Colonic mucosa (tissue), 4 donors: ENCODE results near the gene KATNIP. TPM values are rescaled to one million over a fixed set of nuclear protein-coding genes. Genes with fewer than 3 reads are reported as not detected.

ENCODE experiments used
- DNase-seq: peaks from one replicate; pipeline ENCODE4 v3.0.0-alpha.2; 2020
- H3K27ac ChIP-seq: fragments of 200-600 bp; one replicate; pipeline ENCODE4 v1.8.0; 2021
- H3K27me3 ChIP-seq: fragments of 200-600 bp; one replicate; pipeline ENCODE4 v1.8.0; 2021
- H3K36me3 ChIP-seq: fragments of 200-600 bp; one replicate; pipeline ENCODE4 v1.8.0; 2021
- H3K4me1 ChIP-seq: fragments of 200-600 bp; one replicate; pipeline ENCODE4 v1.8.0; 2021; ENCODE audit warnings: mild to moderate bottlenecking
- H3K4me3 ChIP-seq: fragments of 200-600 bp; one replicate; pipeline ENCODE4 v1.8.0; 2021
- H3K9ac ChIP-seq, 2 donors: one replicate each; pipeline ENCODE4 v1.7.0; 2013; ENCODE audit warnings: control low read depth in 2 of 2, low read depth in 2 of 2, low read length in 2 of 2
- H3K9me3 ChIP-seq: fragments of 200-600 bp; one replicate; pipeline ENCODE4 v1.8.0; 2021
- intact Hi-C: fragments of 100-400 bp; cut with DNase I; formaldehyde crosslinking; loops from one replicate; pipeline ENCODE4 v1.14.1; 2022
- total RNA-seq, 2 donors: library from RNA; stranded (reverse); fragmentation: NEBNext Ultra II Directional in 1 of 2; extraction: Animal tissue kit (Norgen Biotek cat#: 25700) in 1 of 2; gene quantifications; one replicate each; pipeline ENCODE4 v1.2.1, GENCODE V29; 2021
- TF ChIP-seq, protein P1 (sequence below): fragments of 200-600 bp; IDR thresholded peaks from one replicate; pipeline ENCODE4 v1.8.0; 2022; ENCODE audit warnings: antibody characterized with exemption, mild to moderate bottlenecking
- donor health status: healthy.
- donor health status: DM: no; HTN: no; CAD: no.
- donor health status: DM: no; HTN: no; CAD: no.

KATNIP gene
- total RNA-seq, 2 donors from 2014 or later: 23.6 to 34.1 TPM

DNA sequence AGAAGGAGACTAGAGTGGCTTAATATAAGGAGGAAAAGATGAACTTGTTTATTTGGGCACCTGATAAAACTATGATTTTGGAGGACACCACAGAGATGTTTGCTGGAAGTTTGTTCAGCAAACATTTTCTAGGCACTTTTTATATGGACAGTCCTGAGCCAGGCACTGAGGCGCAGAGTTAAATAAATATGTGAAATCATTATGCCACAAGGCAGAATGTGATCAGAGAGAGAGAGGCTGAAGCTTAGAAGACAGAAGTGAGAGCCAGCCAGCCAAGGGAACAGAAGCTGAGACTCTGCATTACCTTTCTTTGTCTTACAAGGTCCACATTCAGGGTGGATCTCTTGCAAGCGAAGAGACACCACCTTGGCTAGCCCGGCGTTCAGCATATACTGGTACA, 21.6 kb upstream of the KATNIP start:
- no peak overlapping the region for H3K9ac ChIP-seq
- H3K4me1 ChIP-seq: no peaks in the 10 kb centered on the region
- no peak overlapping the region for H3K4me3 ChIP-seq
- DNase-seq: no peak
- intact Hi-C loops: no loop called here
- TF ChIP-seq, protein P1, sequence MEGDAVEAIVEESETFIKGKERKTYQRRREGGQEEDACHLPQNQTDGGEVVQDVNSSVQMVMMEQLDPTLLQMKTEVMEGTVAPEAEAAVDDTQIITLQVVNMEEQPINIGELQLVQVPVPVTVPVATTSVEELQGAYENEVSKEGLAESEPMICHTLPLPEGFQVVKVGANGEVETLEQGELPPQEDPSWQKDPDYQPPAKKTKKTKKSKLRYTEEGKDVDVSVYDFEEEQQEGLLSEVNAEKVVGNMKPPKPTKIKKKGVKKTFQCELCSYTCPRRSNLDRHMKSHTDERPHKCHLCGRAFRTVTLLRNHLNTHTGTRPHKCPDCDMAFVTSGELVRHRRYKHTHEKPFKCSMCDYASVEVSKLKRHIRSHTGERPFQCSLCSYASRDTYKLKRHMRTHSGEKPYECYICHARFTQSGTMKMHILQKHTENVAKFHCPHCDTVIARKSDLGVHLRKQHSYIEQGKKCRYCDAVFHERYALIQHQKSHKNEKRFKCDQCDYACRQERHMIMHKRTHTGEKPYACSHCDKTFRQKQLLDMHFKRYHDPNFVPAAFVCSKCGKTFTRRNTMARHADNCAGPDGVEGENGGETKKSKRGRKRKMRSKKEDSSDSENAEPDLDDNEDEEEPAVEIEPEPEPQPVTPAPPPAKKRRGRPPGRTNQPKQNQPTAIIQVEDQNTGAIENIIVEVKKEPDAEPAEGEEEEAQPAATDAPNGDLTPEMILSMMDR: no peak
- H3K27ac ChIP-seq: no peak overlapping the region
- H3K27me3 ChIP-seq: no peaks in the 10 kb centered on the region
- H3K36me3 ChIP-seq: peaks cover 19% of the 10 kb centered on the region
- no peaks in the 10 kb centered on the region for H3K9me3 ChIP-seq

DNA sequence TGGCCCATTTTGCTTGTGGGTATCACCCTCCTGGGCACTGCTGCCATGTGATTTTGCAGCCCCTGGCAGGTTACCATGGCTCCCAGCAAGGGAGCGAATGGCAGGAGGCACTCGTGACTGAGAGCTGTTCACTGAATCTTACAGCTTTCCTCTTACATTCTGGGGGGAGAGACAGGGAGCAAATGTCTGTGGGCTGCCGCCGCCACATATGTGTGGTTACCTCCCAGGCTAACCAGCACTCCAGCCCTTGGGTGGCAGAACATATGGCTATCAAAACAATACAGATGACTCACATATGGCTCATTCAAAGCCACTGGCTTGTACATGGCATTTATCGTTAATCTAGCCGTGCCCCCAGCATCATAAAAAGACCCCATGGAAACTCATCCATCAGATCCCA, 20.0 kb upstream of the KATNIP start:
- H3K27me3 ChIP-seq: no peaks in the 10 kb centered on the region
- no peak overlapping the region for H3K27ac ChIP-seq
- H3K4me1 ChIP-seq: no peaks in the 10 kb centered on the region
- H3K4me3 ChIP-seq: no peak overlapping the region
- TF ChIP-seq, protein P1: no peak
- no peak overlapping the region for H3K9ac ChIP-seq
- DNase-seq: no peak
- H3K36me3 ChIP-seq: peaks cover 19% of the 10 kb centered on the region
- H3K9me3 ChIP-seq: no peaks in the 10 kb centered on the region
- intact Hi-C loops: no loop called here

DNA sequence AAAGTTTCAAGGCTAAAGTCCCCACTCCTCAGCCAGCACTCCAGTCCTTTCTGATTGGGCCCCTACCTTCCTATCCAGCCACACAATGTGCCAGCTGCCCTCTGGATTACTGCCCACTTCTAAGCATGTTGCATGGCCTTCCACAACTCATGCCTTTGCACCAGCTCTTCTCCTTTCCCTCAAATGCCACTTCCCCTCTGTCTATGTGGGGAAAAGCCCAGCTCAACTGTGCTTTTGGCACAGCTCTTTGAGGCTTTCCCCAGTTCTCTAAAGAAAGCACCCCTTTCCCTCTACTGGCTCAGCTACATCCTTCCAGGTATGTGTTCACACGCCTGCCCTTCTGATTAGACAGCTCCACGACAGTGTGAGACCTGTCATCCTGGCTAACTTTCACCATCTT, 18.8 kb upstream of the KATNIP start:
- Histone ChIP-seq H3K36me3 (peaks cover 19% of the 10 kb centered on the region), H3K4me3 (no peak overlapping the region), H3K27ac (no peak overlapping the region), H3K9ac (no peak overlapping the region), H3K9me3 (no peaks in the 10 kb centered on the region), H3K4me1 (no peaks in the 10 kb centered on the region), H3K27me3 (no peaks in the 10 kb centered on the region)
- no peak for DNase-seq
- intact Hi-C loops: no loop called here
- TF ChIP-seq, protein P1: no peak

DNA sequence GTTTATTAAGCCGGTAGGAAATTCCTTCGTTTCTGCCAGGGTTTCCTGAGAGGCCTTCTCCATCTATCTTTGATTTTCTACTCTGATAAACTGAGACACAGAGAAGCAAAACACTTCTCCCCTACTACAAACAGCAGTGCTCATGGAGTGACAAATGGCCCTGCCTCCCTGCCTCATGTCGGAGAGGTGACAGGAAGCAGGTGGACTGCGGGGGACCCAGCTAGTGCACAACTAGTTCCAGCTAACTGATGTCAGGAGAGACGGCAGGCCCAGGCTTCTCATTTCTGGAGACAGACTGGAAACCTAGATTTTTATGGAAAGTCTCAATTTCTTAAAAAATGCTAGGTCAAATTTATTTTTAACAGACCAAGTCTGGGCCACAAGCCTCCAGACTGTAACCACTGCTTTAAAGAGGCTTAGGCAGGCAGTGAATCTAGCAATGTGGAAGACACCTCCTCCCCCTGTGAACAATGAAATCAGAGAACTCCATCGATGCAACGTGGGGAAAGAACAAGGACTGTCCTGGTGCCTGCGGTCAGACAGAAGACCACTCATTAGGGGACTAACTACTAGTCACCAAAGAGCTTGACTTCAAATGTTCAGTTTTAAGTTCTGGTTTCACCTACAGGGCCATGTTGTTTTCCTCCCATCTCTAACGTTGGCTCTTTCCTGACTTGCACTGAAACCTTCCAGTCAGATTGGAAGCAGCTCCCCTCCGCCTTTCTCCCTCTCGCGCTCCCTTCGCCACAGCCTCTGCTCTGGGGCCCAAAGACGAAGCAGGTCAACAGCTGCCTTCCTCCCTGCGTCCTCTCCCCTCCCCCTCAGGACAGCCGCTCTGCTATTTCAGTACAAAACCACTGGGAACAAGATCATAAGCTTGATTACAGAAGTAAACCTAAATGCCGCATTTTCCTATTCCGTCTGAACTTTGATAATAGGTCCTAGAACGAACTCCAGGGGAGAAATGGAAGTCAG, 17.8 kb upstream of the KATNIP start:
- no peak for DNase-seq
- Histone ChIP-seq H3K27me3 (no peaks in the 10 kb centered on the region), H3K9ac (no peak overlapping the region), H3K36me3 (peaks cover 19% of the 10 kb centered on the region), H3K27ac (no peak overlapping the region), H3K4me3 (no peak overlapping the region), H3K4me1 (no peaks in the 10 kb centered on the region), H3K9me3 (no peaks in the 10 kb centered on the region)
- TF ChIP-seq, protein P1: no peak
- intact Hi-C loops: no loop called here

DNA sequence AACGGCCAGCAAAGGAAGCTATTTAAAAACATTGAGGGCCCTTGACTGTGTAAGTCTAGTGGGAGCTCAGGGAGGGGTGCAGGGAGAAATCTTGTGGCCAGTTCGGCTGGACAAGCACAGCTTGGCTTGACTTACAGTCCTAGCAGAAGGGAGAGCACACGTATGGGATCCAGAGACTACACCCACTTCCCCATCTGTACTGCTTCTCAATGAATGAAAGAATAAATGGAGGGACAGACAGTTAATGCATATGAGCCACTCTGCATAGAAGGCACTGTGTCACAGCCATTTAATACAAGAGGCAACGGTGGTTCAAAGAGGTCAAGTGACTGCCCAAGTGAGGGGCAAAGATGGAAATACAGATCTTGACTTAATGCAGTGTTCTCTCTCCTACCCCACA, 15.7 kb upstream of the KATNIP start:
- TF ChIP-seq, protein P1: no peak
- Histone ChIP-seq H3K27ac (no peak overlapping the region), H3K4me3 (no peak overlapping the region), H3K4me1 (no peaks in the 10 kb centered on the region), H3K27me3 (no peaks in the 10 kb centered on the region), H3K9me3 (no peaks in the 10 kb centered on the region), H3K9ac (no peak overlapping the region), H3K36me3 (peaks cover 7% of the 10 kb centered on the region)
- intact Hi-C loops: no loop called here
- DNase-seq: no peak
